HepG2 (cell line): ENCODE measurements around the gene MARS2. TPM values are rescaled to one million over a fixed set of nuclear protein-coding genes. Genes with fewer than 3 reads are reported as not detected.

Experiments used
- ATAC-seq: fragments of 200-7000 bp; cut with Tn5 transposase; 3 replicates; pipeline ENCODE4 v1.9.1; 2020; ENCODE audit warnings: mild to moderate bottlenecking, moderate library complexity
- BruUV-seq: library from RNA; stranded (reverse); fragments of 400-500 nt; replicated peaks from 2 replicates; lab custom pipeline; 2021; lab: Mats Ljungman, UMichigan
- CTCF ChIA-PET: fragments of 300-600 bp; formaldehyde crosslinking; extraction: SDS; loops from one replicate; lab custom pipeline; 2021; ENCODE audit warnings: low total read pairs, inconsistent platforms, low intra/inter-chr PET ratio; lab: Yijun Ruan, JAX
- POLR2A ChIA-PET: fragments of 350-600 bp; sonication (Branson Sonifier 250); formaldehyde crosslinking; loops from one replicate; lab custom pipeline; 2020; ENCODE audit warnings: antibody characterized with exemption, inconsistent platforms; lab: Yijun Ruan, JAX
- DNase-seq: peaks from one replicate; pipeline ENCODE4 v3.0.0-alpha.2; 2015; ENCODE audit warnings: low spot score
- FAIRE-seq: peaks from 3 replicates; lab custom pipeline; 2011; peaks lifted over from hg19 to GRCh38; lab: Jason Lieb, UNC
- H2AFZ ChIP-seq: one replicate; pipeline ENCODE4 v1.6.1; 2011; ENCODE audit warnings: low read length, inconsistent platforms
- H3K27ac ChIP-seq: fragments of 300-600 bp; 3 replicates; pipeline ENCODE4 v1.8.0; 2011; ENCODE audit warnings: mixed run types, mild to moderate bottlenecking, mixed read lengths, low read length, inconsistent platforms; ENCODE audit not compliant: insufficient read depth; ENCODE audit errors: extremely low read length
- H3K27me3 ChIP-seq, 2 experiments: fragments of 200-600 bp in 1 of 2; 2 replicates in 1 of 2; 3 replicates in 1 of 2; pipeline versions ENCODE4 v1.6.0 to v1.8.0; 2011; ENCODE audit warnings: low read length in 2 of 2, mild to moderate bottlenecking in 2 of 2, moderate library complexity in 2 of 2, inconsistent platforms in 1 of 2; ENCODE audit not compliant: insufficient read depth in 2 of 2, control insufficient read depth in 1 of 2
- H3K36me3 ChIP-seq, 2 experiments: fragments of 200-600 bp in 1 of 2; replicated peaks in 1 of 2; 2 replicates in 1 of 2; 3 replicates in 1 of 2; pipeline versions ENCODE4 v1.5.1 to v1.8.0; 2011; ENCODE audit warnings: low read length in 2 of 2, inconsistent platforms in 1 of 2; ENCODE audit not compliant: insufficient read depth in 2 of 2, control insufficient read depth in 1 of 2
- H3K4me1 ChIP-seq: 2 replicates; pipeline ENCODE4 v1.5.1; 2012; ENCODE audit warnings: low read length, inconsistent platforms; ENCODE audit not compliant: insufficient read depth
- H3K4me2 ChIP-seq: 2 replicates; pipeline ENCODE4 v1.6.0; 2011; ENCODE audit warnings: low read depth, low read length, inconsistent platforms
- H3K4me3 ChIP-seq, 3 experiments: fragments of 200-600 bp in 1 of 3; sonication (generic), shearing (Covaris generic) in 1 of 3; replicated peaks in 1 of 3; 2 replicates each; pipeline ENCODE4 v1.5.1; 2011 to 2016; ENCODE audit warnings: low read length in 3 of 3, inconsistent platforms in 2 of 3, low read depth in 2 of 3, mild to moderate bottlenecking in 2 of 3, control low read depth in 1 of 3, mixed read lengths in 1 of 3; ENCODE audit not compliant: insufficient read depth in 1 of 3
- H3K79me2 ChIP-seq: one replicate; pipeline ENCODE4 v1.6.1; 2011; ENCODE audit warnings: low read length, inconsistent platforms; ENCODE audit not compliant: insufficient read depth
- H3K9ac ChIP-seq: 2 replicates; pipeline ENCODE4 v1.6.0; 2011; ENCODE audit warnings: mild to moderate bottlenecking, low read depth, low read length, inconsistent platforms; ENCODE audit not compliant: insufficient read depth
- H3K9me3 ChIP-seq: 2 replicates; pipeline ENCODE4 v1.5.1; 2012; ENCODE audit warnings: mild to moderate bottlenecking, low read length
- H4K20me1 ChIP-seq: 2 replicates; pipeline ENCODE4 v1.6.0; 2011; ENCODE audit warnings: inconsistent platforms, mild to moderate bottlenecking, low read length, moderate library complexity; ENCODE audit not compliant: insufficient read depth
- ADNP ChIP-seq: sonication (generic); formaldehyde crosslinking; IDR thresholded peaks from 2 replicates; pipeline ENCODE4 v1.4.0; 2020; ENCODE audit warnings: missing genetic modification reagents
- AHR ChIP-seq: IDR thresholded peaks from 2 replicates; pipeline ENCODE4 v1.6.1; 2018; ENCODE audit warnings: missing genetic modification reagents, missing compliant biosample characterization
- ARID5B ChIP-seq: IDR thresholded peaks from 2 replicates; pipeline ENCODE4 v1.4.0; 2020; ENCODE audit warnings: mild to moderate bottlenecking, missing genetic modification reagents
- CSRNP1 ChIP-seq: sonication (generic); formaldehyde crosslinking; IDR thresholded peaks from 2 replicates; pipeline ENCODE4 v1.8.1; 2023; ENCODE audit warnings: mild to moderate bottlenecking, missing genetic modification reagents
- EP300 ChIP-seq, 3 experiments: sonication (generic) in 1 of 3; formaldehyde crosslinking in 1 of 3; IDR thresholded peaks; 2 replicates each; pipeline versions ENCODE4 v1.5.1 to v1.6.1; 2011 to 2020; ENCODE audit warnings: low read depth in 2 of 3, low read length in 2 of 3, borderline replicate concordance in 1 of 3, improper control_type of control experiment in 1 of 3, mild to moderate bottlenecking in 1 of 3, missing genetic modification reagents in 1 of 3, moderate library complexity in 1 of 3
- PRMT3 ChIP-seq: sonication (generic); formaldehyde crosslinking; IDR thresholded peaks from 2 replicates; pipeline ENCODE4 v1.8.1; 2022; ENCODE audit warnings: low read depth, mild to moderate bottlenecking, moderate library complexity, missing genetic modification reagents, borderline replicate concordance
- TBX2 ChIP-seq: sonication (generic); formaldehyde crosslinking; IDR thresholded peaks from 2 replicates; pipeline ENCODE4 v1.5.0; 2020; ENCODE audit warnings: missing genetic modification reagents, mild to moderate bottlenecking, borderline replicate concordance
- ZBTB20 ChIP-seq: sonication (generic); formaldehyde crosslinking; IDR thresholded peaks from 2 replicates; pipeline ENCODE4 v1.8.1; 2023; ENCODE audit warnings: missing genetic modification reagents, low read depth, mild to moderate bottlenecking, borderline replicate concordance
- ZNF768 ChIP-seq: sonication (generic); formaldehyde crosslinking; IDR thresholded peaks from 2 replicates; pipeline ENCODE4 v1.4.0; 2020; ENCODE audit warnings: missing genetic modification reagents
- ZSCAN31 ChIP-seq: sonication (generic); formaldehyde crosslinking; IDR thresholded peaks from 2 replicates; pipeline ENCODE4 v1.5.0; 2020; ENCODE audit warnings: low read depth, mild to moderate bottlenecking, missing genetic modification reagents
- WGBS: methylation state at CpG from one replicate; pipeline ENCODE4 v1.1.6; 2017; ENCODE audit warnings: low lambda C conversion rate; 5-methylcytosine and 5-hydroxymethylcytosine counted together
- in situ Hi-C: cut with HindIII; loops from 2 replicates; pipeline ENCODE4 v1.10.0; 2017; ENCODE audit warnings: low pct_unique_long_range_greater_than_20kb; ENCODE audit not compliant: extremely low pct_ligation_motif_present
- intact Hi-C: fragments of 100-400 bp; cut with micrococcal nuclease; formaldehyde crosslinking; loops from one replicate; pipeline ENCODE4 v1.10.0; 2022; ENCODE audit not compliant: unreplicated experiment
- polyA plus RNA-seq, 8 experiments: library from polyadenylated mRNA; depleted of rRNA in 3 of 8; stranded (reverse) in 7 of 8; unstranded in 1 of 8; fragments of >200 nt; fragmentation: Illumina TruSeq in 4 of 8; extraction: Trizol in 4 of 8; gene quantifications; 2 replicates each; pipeline versions ENCODE4 v1.2.1 to v1.2.3, GENCODE V29; 2011 to 2016; ENCODE audit warnings: low read depth in 4 of 8, missing spikeins in 1 of 8, mixed read lengths in 1 of 8; ENCODE audit not compliant: insufficient read depth in 1 of 8
- total RNA-seq, 5 experiments: library from RNA; depleted of rRNA; stranded (reverse); fragments of >200 nt; fragmentation: Illumina TruSeq; extraction: Trizol; gene quantifications; 2 replicates each; pipeline ENCODE4 v1.2.3, GENCODE V29; 2016; ENCODE audit warnings: low read depth in 1 of 5
- TF ChIP-seq, protein P1 (sequence below): sonication (generic); formaldehyde crosslinking; IDR thresholded peaks from 2 replicates; pipeline ENCODE4 v1.4.0; 2020; ENCODE audit warnings: mild to moderate bottlenecking, missing genetic modification reagents, borderline replicate concordance

MARS2 gene
- total and polyA plus RNA-seq, 2 of the 13 experiments (the other 11 are each of a cell fraction or from before 2014, with no cell fraction given) = 6.9 to 16.2 TPM

GRCh38 chr2:197705912-197706838 is 1.0 kb downstream of the MARS2 start (continued):
- TF ChIP-seq CSRNP1 (CRISPR knock-in tag) (0 out of 2 replicates have a peak, but pooled peaks have one; percentile 15), AHR (CRISPR knock-in tag) (no peak)
- TF ChIP-seq, all 625 proteins: peak for 48

GRCh38 chr2:197706839-197707207 is 1.7 kb downstream of the MARS2 start:
- peak overlapping the region; percentile 69 for H3K9ac ChIP-seq
- in situ Hi-C loops (loop anchor here (5.0 to 10.0 kb wide), 2 partner anchors 70 to 192 kb away; partner anchors contain the start of gene MOB4), intact Hi-C loops (loop anchor here (1.0 to 10.0 kb wide), 5 partner anchors 71 to 312 kb away; partner anchors contain the start of genes COQ10B and SF3B1)
- no peak overlapping the region for H3K27ac ChIP-seq
- ChIA-PET CTCF (interaction anchor here (0.7 to 1.6 kb wide), 3 partner anchors 71 to 96 kb away, joined by 3 to 20 read pairs (median 4); no protein-coding TSS in a partner anchor), POLR2A (interaction anchor here (0.9 to 2.9 kb wide), 5 partner anchors 94 to 272 kb away, joined by 3 to 40 read pairs (median 11); partner anchors contain the start of genes COQ10B, HSPD1, HSPE1 and MOB4)
- no peaks in the 10 kb centered on the region for H3K9me3 ChIP-seq
- FAIRE-seq = no peak
- BruUV-seq = no TSS peak
- H3K4me1 ChIP-seq = peaks cover 30% of the 10 kb centered on the region
- H3K79me2 ChIP-seq = peaks cover 41% of the 10 kb centered on the region
- DNase-seq = no peak
- H3K36me3 ChIP-seq = peaks cover 0 to 7% of the 10 kb centered on the region in 2 experiments; a peak in 2 of 5 replicates
- WGBS = 7% methylated on average over 4 of the region's 5 CpGs
- peak overlapping the region; percentile 60 to 86 (median 85) for H3K4me3 ChIP-seq
- ATAC-seq = peak; percentile 50
- H2AFZ ChIP-seq = no peak overlapping the region
- peaks cover 22% of the 10 kb centered on the region for H4K20me1 ChIP-seq
- no peaks in the 10 kb centered on the region; a peak in 1 of 5 replicates for H3K27me3 ChIP-seq
- peak overlapping the region; percentile 84 for H3K4me2 ChIP-seq
- TF ChIP-seq ZSCAN31 (CRISPR knock-in tag) = no peak
- TF ChIP-seq PRMT3 (CRISPR knock-in tag) = no peak
- TF ChIP-seq, protein P1, sequence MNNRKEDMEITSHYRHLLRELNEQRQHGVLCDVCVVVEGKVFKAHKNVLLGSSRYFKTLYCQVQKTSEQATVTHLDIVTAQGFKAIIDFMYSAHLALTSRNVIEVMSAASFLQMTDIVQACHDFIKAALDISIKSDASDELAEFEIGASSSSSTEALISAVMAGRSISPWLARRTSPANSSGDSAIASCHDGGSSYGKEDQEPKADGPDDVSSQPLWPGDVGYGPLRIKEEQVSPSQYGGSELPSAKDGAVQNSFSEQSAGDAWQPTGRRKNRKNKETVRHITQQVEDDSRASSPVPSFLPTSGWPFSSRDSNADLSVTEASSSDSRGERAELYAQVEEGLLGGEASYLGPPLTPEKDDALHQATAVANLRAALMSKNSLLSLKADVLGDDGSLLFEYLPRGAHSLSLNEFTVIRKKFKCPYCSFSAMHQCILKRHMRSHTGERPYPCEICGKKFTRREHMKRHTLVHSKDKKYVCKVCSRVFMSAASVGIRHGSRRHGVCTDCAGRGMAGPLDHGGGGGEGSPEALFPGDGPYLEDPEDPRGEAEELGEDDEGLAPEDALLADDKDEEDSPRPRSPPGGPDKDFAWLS (CRISPR knock-in tag) = no peak
- TF ChIP-seq ARID5B (CRISPR knock-in tag) = no peak
- no peak for TF ChIP-seq ZNF768 (CRISPR knock-in tag)
- TF ChIP-seq EP300 (IDR thresholded peaks at IDR 0.05; ENCODE audit: low read depth in 2 of 2, low read length in 2 of 2) = no peak
- TF ChIP-seq EP300 (CRISPR knock-in tag; IDR thresholded peaks at IDR 0.05; ENCODE audit: borderline replicate concordance) = 0 out of 2 replicates have a peak, but pooled peaks have one; percentile 25
- no peak; the same call in 1 of the 2 replicates for TF ChIP-seq TBX2
- no peak for TF ChIP-seq ADNP (CRISPR knock-in tag)
- TF ChIP-seq ZBTB20 (CRISPR knock-in tag) = 0 out of 2 replicates have a peak, but pooled peaks have one; percentile 31
